GM19025 (cell line): ENCODE data around the gene KCTD11.

Experiments
- ATAC-seq: cut with Tn5 transposase; IDR thresholded peaks from one replicate; pipeline ENCODE4 v1.9.1; 2021; ENCODE audit warnings: mild to moderate bottlenecking, low read depth, moderate library complexity; ENCODE audit not compliant: unreplicated experiment

The KCTD11 gene

GRCh38 chr17:7351665-7352502, at the start of gene KCTD11:
Gene KCTD11 (plus strand): TSS chr17:7352162.
- ATAC-seq = peak; percentile 65

DNA sequence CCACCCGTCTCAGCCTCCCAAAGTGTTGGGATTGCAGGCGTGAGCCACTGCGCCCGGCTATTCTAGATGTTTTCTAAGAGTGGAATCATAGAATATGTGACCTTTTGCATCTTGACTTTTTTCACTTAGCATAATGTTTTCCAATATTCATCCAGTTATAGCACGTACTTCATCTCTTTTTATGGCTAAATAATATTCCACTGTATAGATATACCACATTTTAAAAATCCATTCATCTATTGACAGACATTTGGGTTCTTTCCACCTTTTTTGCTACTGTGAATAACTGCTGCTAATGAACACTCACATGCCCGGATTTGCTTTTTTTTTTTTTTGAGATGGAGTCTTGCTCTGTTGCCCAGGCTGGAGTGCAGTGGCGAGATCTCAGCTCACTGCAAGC, 47.8 kb upstream of the KCTD11 start:
- ATAC-seq = no peak

DNA sequence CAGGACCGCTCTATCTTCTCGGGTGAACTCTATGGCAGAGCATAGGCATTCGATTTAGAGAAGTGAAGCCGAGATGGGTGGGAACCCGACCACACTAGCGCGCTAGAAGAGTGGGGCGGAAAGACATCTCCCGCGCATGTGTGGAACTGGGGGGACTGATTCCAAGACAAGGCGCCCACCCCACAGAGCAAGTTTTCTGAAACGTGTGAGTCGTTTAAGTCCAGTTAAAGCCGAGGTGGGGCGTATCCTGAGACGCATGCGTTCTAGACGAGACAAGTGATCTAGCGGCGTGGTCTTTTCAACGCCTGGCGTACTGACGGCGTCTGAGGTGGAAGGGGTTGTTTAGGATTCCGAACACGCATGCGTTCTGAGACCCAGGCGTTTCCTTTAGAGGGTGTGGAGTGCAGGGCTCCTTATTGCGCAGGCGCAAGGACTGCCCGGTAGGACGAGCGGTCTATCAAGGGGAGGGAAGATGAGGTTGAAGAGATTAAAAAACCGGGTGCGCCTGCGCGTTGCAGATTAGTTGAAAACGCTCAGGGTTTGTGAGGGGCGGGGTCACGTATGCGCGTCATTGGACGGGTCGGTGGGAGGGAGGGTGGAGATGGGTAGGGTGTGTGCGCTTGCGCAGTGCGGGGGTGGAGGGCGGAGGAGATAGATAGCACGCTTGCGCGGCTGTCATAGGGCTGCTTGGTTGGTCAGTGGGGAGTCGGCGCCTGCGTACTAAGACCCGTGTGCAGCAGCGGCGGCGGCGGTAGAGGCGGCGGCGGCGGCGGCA, 44.9 kb upstream of the KCTD11 start, which contains the start of gene EIF5A:
Gene EIF5A (plus strand): TSS at position 718 of the 775 bp plus-strand sequence. CDS start 2,008 bp downstream, outside the sequence.
- peak; percentile 63 for ATAC-seq

GRCh38 chr17:7307686-7308624, 44.0 kb upstream of the KCTD11 start:
- ATAC-seq = peak; percentile 3

GRCh38 chr17:7308625-7309433, 43.1 kb upstream of the KCTD11 start:
- ATAC-seq = no peak

- ATAC-seq = no peak
Measured at GRCh38 chr17:7309628-7310027, 42.3 kb upstream of the KCTD11 start.

- ATAC-seq = no peak
Measured at GRCh38 chr17:7311110-7311705, 40.8 kb upstream of the KCTD11 start.

- ATAC-seq = no peak
Measured at GRCh38 chr17:7312432-7313087, 39.4 kb upstream of the KCTD11 start.

- ATAC-seq = no peak
Measured at GRCh38 chr17:7313088-7313889, 38.7 kb upstream of the KCTD11 start.

- no peak for ATAC-seq
Measured at GRCh38 chr17:7313890-7314718, 37.9 kb upstream of the KCTD11 start.

DNA sequence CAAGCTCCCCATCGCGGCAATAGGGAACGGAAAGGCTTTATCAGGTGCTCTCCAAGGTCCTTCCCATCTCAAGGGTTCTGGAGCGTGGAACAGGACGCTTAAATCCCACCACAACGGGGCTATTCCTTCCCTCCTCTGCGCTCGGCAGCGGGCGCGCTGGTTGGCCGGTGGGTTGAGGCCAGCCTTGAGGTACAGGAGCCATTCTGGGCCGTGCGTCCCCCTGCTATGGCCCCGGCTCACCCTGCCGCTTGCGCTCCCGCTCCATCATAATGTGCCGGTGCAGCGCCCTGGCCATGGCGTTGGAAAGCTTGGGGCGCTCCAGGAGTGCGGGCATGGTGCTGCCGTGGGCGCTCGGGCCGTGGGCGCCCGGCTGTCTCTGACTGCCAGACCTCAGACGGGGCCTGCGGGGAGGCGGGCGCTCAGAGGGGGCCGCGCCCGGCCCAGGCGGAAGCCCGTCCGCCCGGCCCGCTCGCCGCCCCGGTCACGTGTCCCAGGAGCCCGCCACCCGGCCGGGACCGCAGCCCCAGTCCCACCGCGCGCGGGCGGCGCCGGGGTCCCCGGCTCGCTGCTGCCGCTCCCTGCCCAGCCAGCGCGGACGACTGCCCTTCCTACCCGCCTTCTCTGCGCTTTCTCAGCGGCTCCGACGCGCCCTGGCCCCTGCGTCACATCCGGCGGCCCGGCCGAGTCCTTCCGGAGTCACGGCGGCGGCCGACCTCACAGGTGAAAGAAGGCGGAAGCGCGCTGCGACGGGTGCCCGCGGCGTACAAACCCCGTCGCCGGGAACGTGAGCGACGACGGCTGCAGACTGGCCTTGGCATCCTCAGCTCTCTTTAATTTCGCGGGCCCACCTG, 37.0 kb upstream of the KCTD11 start, which contains the start of gene GPS2:
Gene GPS2 (minus strand): TSS at position 642 of the 851 bp plus-strand sequence. CDS start 308 bp downstream, at position 334.
- ATAC-seq = peak; percentile 83

- ATAC-seq = no peak
Measured at GRCh38 chr17:7315570-7316235, 36.3 kb upstream of the KCTD11 start.

DNA sequence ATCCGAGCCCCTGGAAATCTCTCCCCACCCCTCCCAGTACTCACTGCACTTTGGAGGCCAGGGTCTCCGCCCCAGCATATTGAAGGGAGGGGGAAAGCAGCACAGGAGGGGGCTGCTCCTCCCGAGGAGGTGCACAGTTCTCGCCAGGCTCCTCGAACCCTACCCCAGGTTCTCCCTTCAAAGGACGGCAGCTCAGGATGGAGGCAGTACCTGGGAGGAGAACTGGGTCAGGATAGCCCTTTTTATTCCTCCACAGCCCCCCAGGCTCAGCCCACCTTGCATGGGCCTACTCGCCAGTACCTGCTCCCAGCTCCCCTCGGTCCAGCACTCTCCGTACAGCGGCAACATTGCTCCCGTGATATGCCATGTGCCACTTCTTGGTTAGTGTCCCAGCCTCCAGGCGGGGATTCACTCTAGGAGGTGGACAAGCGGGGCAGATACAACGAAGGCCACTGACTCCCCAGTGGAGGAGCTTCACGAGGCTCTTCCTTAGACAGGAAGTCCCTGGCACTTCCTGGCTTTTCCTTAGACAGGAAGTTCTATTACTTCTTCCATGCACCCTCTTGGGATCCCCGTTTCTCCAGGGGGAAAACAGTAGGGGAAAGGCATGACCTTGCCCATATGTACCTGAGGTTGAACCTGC, 34.7 kb upstream of the KCTD11 start:
- no peak for ATAC-seq

GRCh38 chr17:7318121-7318860, 33.7 kb upstream of the KCTD11 start:
- ATAC-seq = no peak
